Gastroesophageal sphincter (tissue), 4 donors: ENCODE results near the gene TMPRSS4. TPM values are rescaled to one million over a fixed set of nuclear protein-coding genes. Genes with fewer than 3 reads are reported as not detected.

Source experiments
- ATAC-seq: fragments of 150-250 bp; one replicate; pipeline ENCODE4 v1.9.1; 2016; ENCODE audit warnings: mild to moderate bottlenecking, moderate library complexity
- H3K27ac ChIP-seq, 4 donors: fragments of 200-600 bp; sonication (generic) in 3 of 4; 1 replicate in 3 of 4; 2 replicates in 1 of 4; pipeline ENCODE4 v1.5.1; 2016 to 2019
- H3K27me3 ChIP-seq: fragments of 200-600 bp; sonication (generic); one replicate; pipeline ENCODE4 v1.5.1; 2019
- H3K36me3 ChIP-seq, 2 donors: fragments of 200-600 bp; sonication (generic); one replicate each; pipeline ENCODE4 v1.5.1; 2019; ENCODE audit warnings: control low read depth in 1 of 2
- H3K4me1 ChIP-seq, 3 donors: fragments of 200-600 bp; sonication (generic); 1 replicate in 2 of 3; 2 replicates in 1 of 3; pipeline ENCODE4 v1.5.1; 2016 to 2019; ENCODE audit warnings: control low read depth in 2 of 3
- H3K4me3 ChIP-seq, 2 donors: fragments of 200-600 bp; sonication (generic); one replicate each; pipeline ENCODE4 v1.5.1; 2019; ENCODE audit warnings: mild to moderate bottlenecking in 1 of 2, moderate library complexity in 1 of 2
- H3K9me3 ChIP-seq, 3 donors: fragments of 200-600 bp; sonication (generic); one replicate each; pipeline ENCODE4 v1.5.1; 2017 to 2019; ENCODE audit warnings: control low read depth in 2 of 3
- CTCF ChIP-seq, 4 experiments: fragments of 200-600 bp in 2 of 4; fragments of 450-650 bp in 2 of 4; sonication (generic) in 1 of 4; IDR thresholded peaks; one replicate each; pipeline ENCODE4 v1.5.1; 2017 to 2019; ENCODE audit warnings: antibody characterized with exemption in 4 of 4, mild to moderate bottlenecking in 2 of 4, moderate library complexity in 2 of 4
- EP300 ChIP-seq: sonication (generic); formaldehyde crosslinking; IDR thresholded peaks from one replicate; pipeline ENCODE4 v1.6.1; 2017; ENCODE audit warnings: antibody characterized with exemption, mild to moderate bottlenecking
- POLR2A ChIP-seq, 2 donors: fragments of 450-650 bp; IDR thresholded peaks; one replicate each; pipeline ENCODE4 v1.6.1; 2017; ENCODE audit warnings: antibody characterized with exemption in 2 of 2, mild to moderate bottlenecking in 2 of 2, moderate library complexity in 1 of 2
- POLR2AphosphoS5 ChIP-seq: sonication (generic); formaldehyde crosslinking; IDR thresholded peaks from one replicate; pipeline ENCODE4 v1.6.1; 2017; ENCODE audit warnings: antibody characterized with exemption
- WGBS, 2 donors: methylation state at CpG; one replicate each; pipeline ENCODE4 v1.1.5; 2018; ENCODE audit warnings: low coverage in 1 of 2; 5-methylcytosine and 5-hydroxymethylcytosine counted together
- total RNA-seq, 4 donors: library from RNA; depleted of rRNA; stranded (reverse); fragments of >200 nt; gene quantifications; one replicate each; pipeline ENCODE4 v1.1.0, GENCODE V29; 2016

TMPRSS4 gene
- total RNA-seq, 4 donors from 2014 or later: 0.23 to 11.1 (median 0.78) TPM; not detected in 1

- Histone ChIP-seq H3K27ac (no peak overlapping the region), H3K4me1 (peaks cover 0 to 30% (median 13%) of the 10 kb centered on the region in 3 donors), H3K27me3 (peaks cover 97% of the 10 kb centered on the region), H3K9me3 (no peaks in the 10 kb centered on the region), H3K36me3 (no peaks in the 10 kb centered on the region), H3K4me3 (no peak overlapping the region)
- WGBS, 2 donors: 10 to 16% methylated on average over 10 to 13 of the region's 21 CpGs
- TF ChIP-seq EP300: no peak
- no peak for TF ChIP-seq POLR2A (IDR thresholded peaks at IDR 0.05)
- no peak for TF ChIP-seq CTCF (IDR thresholded peaks at IDR 0.05)
- TF ChIP-seq POLR2AphosphoS5: no peak
- no peak for ATAC-seq
Observed at GRCh38 chr11:118156531-118157185, 79.8 kb downstream of the TMPRSS4 start.

- no peak overlapping the region for H3K27ac ChIP-seq
- no peaks in the 10 kb centered on the region for H3K9me3 ChIP-seq
- ATAC-seq: no peak
- peaks cover 97% of the 10 kb centered on the region for H3K27me3 ChIP-seq
- peaks cover 0 to 23% (median 6%) of the 10 kb centered on the region in 3 donors for H3K4me1 ChIP-seq
- WGBS, 2 donors: 48% methylated on average over 2 of the region's 10 CpGs; no CpG with 5 or more reads in 1 of the 2 donors
- H3K4me3 ChIP-seq: no peak overlapping the region
- H3K36me3 ChIP-seq: no peaks in the 10 kb centered on the region
- TF ChIP-seq EP300 (no peak), POLR2A (IDR thresholded peaks at IDR 0.05) (no peak), POLR2AphosphoS5 (no peak), CTCF (IDR thresholded peaks at IDR 0.05) (no peak)
Observed at GRCh38 chr11:118157186-118157895, 80.5 kb downstream of the TMPRSS4 start.

GRCh38 chr11:118161786-118162185 lies 84.9 kb downstream of the TMPRSS4 start:
- Histone ChIP-seq H3K9me3 (no peaks in the 10 kb centered on the region), H3K4me3 (no peak overlapping the region), H3K27ac (no peak overlapping the region), H3K27me3 (peaks cover 70% of the 10 kb centered on the region), H3K4me1 (peaks cover 0 to 6% (median 0%) of the 10 kb centered on the region in 3 donors), H3K36me3 (peaks cover 0 to 4% of the 10 kb centered on the region in 2 donors)
- 64 to 70% methylated on average over 2 to 5 of the region's 6 CpGs for WGBS, 2 donors
- TF ChIP-seq POLR2AphosphoS5 (no peak), POLR2A (IDR thresholded peaks at IDR 0.05) (no peak), CTCF (IDR thresholded peaks at IDR 0.05) (no peak), EP300 (no peak)
- ATAC-seq: no peak

GRCh38 chr11:118162846-118163245 lies 86.0 kb downstream of the TMPRSS4 start:
- Histone ChIP-seq H3K9me3 (no peaks in the 10 kb centered on the region), H3K4me1 (no peaks in the 10 kb centered on the region), H3K36me3 (peaks cover 0 to 10% of the 10 kb centered on the region in 2 donors), H3K27me3 (peaks cover 59% of the 10 kb centered on the region), H3K4me3 (no peak overlapping the region), H3K27ac (no peak overlapping the region)
- 61 to 87% methylated on average over 2 to 3 of the region's 3 CpGs for WGBS, 2 donors
- no peak for ATAC-seq
- TF ChIP-seq CTCF (IDR thresholded peaks at IDR 0.05) (no peak), POLR2AphosphoS5 (no peak), POLR2A (IDR thresholded peaks at IDR 0.05) (no peak)
